HepG2 (cell line): Measurements from ENCODE around the gene C21orf58.

Experiments
- CEBPB ChIP-seq: IDR thresholded peaks from 2 replicates; pipeline ENCODE4 v1.6.1; 2011; ENCODE audit warnings: low read depth, low read length, improper control_type of control experiment, borderline replicate concordance
- CTCF ChIP-seq: sonication (generic); formaldehyde crosslinking; IDR thresholded peaks from 2 replicates; pipeline ENCODE4 v1.5.0; 2020; ENCODE audit warnings: mild to moderate bottlenecking, missing genetic modification reagents, moderate library complexity
- HNF4A ChIP-seq: sonication (generic); formaldehyde crosslinking; IDR thresholded peaks from 2 replicates; pipeline ENCODE4 v1.4.0; 2020; ENCODE audit warnings: missing genetic modification reagents
- JUN ChIP-seq: sonication (generic); formaldehyde crosslinking; IDR thresholded peaks from 2 replicates; pipeline ENCODE4 v1.4.0; 2020; ENCODE audit warnings: mild to moderate bottlenecking, missing genetic modification reagents
- MAZ ChIP-seq, 2 experiments: sonication (generic) in 1 of 2; formaldehyde crosslinking in 1 of 2; IDR thresholded peaks; 2 replicates each; pipeline versions ENCODE4 v1.5.0 to v1.6.1; 2012 to 2020; ENCODE audit warnings: low read depth in 2 of 2, mild to moderate bottlenecking in 2 of 2, borderline replicate concordance in 1 of 2, improper control_type of control experiment in 1 of 2, low read length in 1 of 2, missing genetic modification reagents in 1 of 2, moderate library complexity in 1 of 2
- SETDB1 ChIP-seq: sonication (generic); formaldehyde crosslinking; IDR thresholded peaks from 2 replicates; pipeline ENCODE4 v1.5.1; 2020; ENCODE audit warnings: missing genetic modification reagents, mild to moderate bottlenecking, borderline replicate concordance
- TP53 ChIP-seq: sonication (generic); formaldehyde crosslinking; conservative IDR thresholded peaks from 2 replicates; pipeline ENCODE4 v1.4.0; 2020; ENCODE audit warnings: missing genetic modification reagents
- ZBTB38 ChIP-seq: sonication (generic); formaldehyde crosslinking; IDR thresholded peaks from 2 replicates; pipeline ENCODE4 v1.5.1; 2020; ENCODE audit warnings: mild to moderate bottlenecking, missing genetic modification reagents
- ZNF207 ChIP-seq: fragments of 450-650 bp; IDR thresholded peaks from 2 replicates; pipeline ENCODE4 v1.6.1; 2016; ENCODE audit warnings: antibody characterized with exemption, borderline replicate concordance
- ZNF570 ChIP-seq: sonication (generic); formaldehyde crosslinking; IDR thresholded peaks from 2 replicates; pipeline ENCODE4 v1.4.0; 2020; ENCODE audit warnings: mild to moderate bottlenecking, missing genetic modification reagents, borderline replicate concordance
- ZNF607 ChIP-seq: sonication (generic); formaldehyde crosslinking; IDR thresholded peaks from 2 replicates; pipeline ENCODE4 v1.5.1; 2020; ENCODE audit warnings: missing genetic modification reagents, mild to moderate bottlenecking, borderline replicate concordance
- TF ChIP-seq, protein P1 (sequence below): sonication (generic); formaldehyde crosslinking; IDR thresholded peaks from 2 replicates; pipeline ENCODE4 v1.5.0; 2020; ENCODE audit warnings: missing genetic modification reagents

DNA sequence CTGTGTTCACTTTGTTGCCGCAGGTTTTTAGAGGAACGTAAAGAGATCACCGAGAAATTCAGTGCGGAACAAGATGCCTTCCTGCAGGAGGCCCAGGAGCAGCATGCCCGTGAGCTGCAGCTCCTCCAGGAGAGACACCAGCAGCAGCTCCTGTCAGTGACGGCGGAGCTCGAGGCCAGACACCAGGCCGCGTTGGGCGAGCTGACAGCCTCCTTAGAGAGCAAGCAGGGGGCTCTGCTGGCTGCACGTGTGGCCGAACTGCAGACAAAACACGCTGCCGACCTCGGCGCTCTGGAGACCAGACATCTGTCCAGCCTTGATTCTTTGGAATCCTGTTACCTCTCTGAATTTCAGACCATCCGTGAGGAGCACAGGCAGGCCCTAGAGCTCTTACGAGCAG lies 42.9 kb upstream of the C21orf58 start:
- TF ChIP-seq ZNF570 (CRISPR knock-in tag) (no peak), CEBPB (no peak), ZBTB38 (no peak), ZNF607 (CRISPR knock-in tag) (no peak), HNF4A (CRISPR knock-in tag) (no peak), SETDB1 (CRISPR knock-in tag) (no peak), MAZ (IDR thresholded peaks at IDR 0.05; ENCODE audit: borderline replicate concordance, low read depth, low read length) (no peak), MAZ (CRISPR knock-in tag; IDR thresholded peaks at IDR 0.05; ENCODE audit: low read depth) (no peak), ZNF207 (no peak), CTCF (no peak), TP53 (no peak), JUN (CRISPR knock-in tag) (no peak)
- TF ChIP-seq, protein P1, sequence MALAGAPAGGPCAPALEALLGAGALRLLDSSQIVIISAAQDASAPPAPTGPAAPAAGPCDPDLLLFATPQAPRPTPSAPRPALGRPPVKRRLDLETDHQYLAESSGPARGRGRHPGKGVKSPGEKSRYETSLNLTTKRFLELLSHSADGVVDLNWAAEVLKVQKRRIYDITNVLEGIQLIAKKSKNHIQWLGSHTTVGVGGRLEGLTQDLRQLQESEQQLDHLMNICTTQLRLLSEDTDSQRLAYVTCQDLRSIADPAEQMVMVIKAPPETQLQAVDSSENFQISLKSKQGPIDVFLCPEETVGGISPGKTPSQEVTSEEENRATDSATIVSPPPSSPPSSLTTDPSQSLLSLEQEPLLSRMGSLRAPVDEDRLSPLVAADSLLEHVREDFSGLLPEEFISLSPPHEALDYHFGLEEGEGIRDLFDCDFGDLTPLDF (CRISPR knock-in tag) = no peak
